ENCODE results near the gene ARHGEF1. TPM values are rescaled to one million over a fixed set of nuclear protein-coding genes. Genes with fewer than 3 reads are reported as not detected.

The ARHGEF1 gene
- total and polyA plus RNA-seq, 2 donors (not counting 1 experiment from before 2014, with no cell fraction given): 646 to 886 TPM

- H3K27me3 ChIP-seq (replicated peaks in 1 of 4; ENCODE audit: control extremely low read depth in 1 of 4, control insufficient read depth in 3 of 4, insufficient read depth in 4 of 4, low read length in 3 of 4): peaks cover 0 to 34% (median 6%) of the 10 kb centered on the region in 4 experiments
- H3K4me2 ChIP-seq (replicated peaks; ENCODE audit: low read depth, low read length, poor library complexity, severe bottlenecking): peak overlapping the region; percentile 94
- peak; percentile 63 for ATAC-seq (ENCODE audit: low read depth)
- H3K79me2 ChIP-seq (ENCODE audit: control insufficient read depth, insufficient read depth, low read length): peaks cover 4% of the 10 kb centered on the region
- H3K9me3 ChIP-seq (ENCODE audit: control extremely low read depth in 1 of 3, control insufficient read depth in 2 of 3, insufficient read depth in 1 of 3, low read length in 2 of 3): no peaks in the 10 kb centered on the region
- peak overlapping the region; percentile 83 for H2AFZ ChIP-seq (ENCODE audit: insufficient read depth, low read depth, low read length, poor library complexity, severe bottlenecking)
- H3K4me1 Mint-ChIP-seq: peaks cover 36% of the 10 kb centered on the region
- H3K9me3 Mint-ChIP-seq (ENCODE audit: insufficient read depth): no peaks in the 10 kb centered on the region
- ChIA-PET CTCF (interaction anchor here (1.0 to 4.4 kb wide), 11 partner anchors 12 to 94 kb away, joined by 3 to 28 read pairs (median 4); no protein-coding TSS in a partner anchor), POLR2A (interaction anchor here (0.6 to 2.5 kb wide), 5 partner anchors 12 to 52 kb away, joined by 3 to 17 read pairs (median 5); partner anchors contain the start of gene CD79A)
- no peak overlapping the region for H3K27ac ChIP-seq (ENCODE audit: low read length in 2 of 2)
- peaks cover 53 to 62% of the 10 kb centered on the region in 2 donors for H3K4me1 ChIP-seq (ENCODE audit: control insufficient read depth in 2 of 2, insufficient read depth in 2 of 2, low read length in 2 of 2)
- H3K36me3 ChIP-seq (replicated peaks in 1 of 2; ENCODE audit: control extremely low read depth in 1 of 2, control insufficient read depth in 1 of 2, extremely low read depth in 1 of 2, insufficient read depth in 2 of 2, low read length in 1 of 2): no peaks in the 10 kb centered on the region
- intact Hi-C loops (cut with micrococcal nuclease): loop anchor here (2.0 kb wide), 2 partner anchors 14 to 16 kb away; no protein-coding TSS in a partner anchor
- TF ChIP-seq EZH2 (IDR thresholded peaks at IDR 0.05; ENCODE audit: borderline replicate concordance, insufficient read depth, low read depth, low read length, poor library complexity, severe bottlenecking): no peak
- TF ChIP-seq CTCF (IDR thresholded peaks at IDR 0.05): no peak
- H3K27ac Mint-ChIP-seq: peak overlapping the region; percentile 87
- peak; percentile 74 for DNase-seq
- H3K9ac ChIP-seq (ENCODE audit: low read length): peak overlapping the region; percentile 73
- peaks cover 5% of the 10 kb centered on the region for H3K27me3 Mint-ChIP-seq
- H3K4me3 Mint-ChIP-seq: no peak overlapping the region
- H4K20me1 ChIP-seq (ENCODE audit: control insufficient read depth, insufficient read depth, low read length, poor library complexity, severe bottlenecking): no peaks in the 10 kb centered on the region
- peak overlapping the region; percentile 22 to 72 (median 60) for H3K4me3 ChIP-seq (ENCODE audit: control extremely low read depth in 1 of 5, extremely low read depth in 1 of 5, insufficient read depth in 1 of 5, low read depth in 2 of 5, low read length in 4 of 5)
- WGBS (ENCODE audit: insufficient coverage): 13% methylated on average over 11 of the region's 29 CpGs
Observed at GRCh38 chr19:41928754-41929535, 46.0 kb downstream of the ARHGEF1 start.
